ENCODE data around the gene PARD3B. TPM values are rescaled to one million over a fixed set of nuclear protein-coding genes. Genes with fewer than 3 reads are reported as not detected.

PARD3B gene
- total RNA-seq, 1 donor from 2014 or later = 10.3 TPM

DNA sequence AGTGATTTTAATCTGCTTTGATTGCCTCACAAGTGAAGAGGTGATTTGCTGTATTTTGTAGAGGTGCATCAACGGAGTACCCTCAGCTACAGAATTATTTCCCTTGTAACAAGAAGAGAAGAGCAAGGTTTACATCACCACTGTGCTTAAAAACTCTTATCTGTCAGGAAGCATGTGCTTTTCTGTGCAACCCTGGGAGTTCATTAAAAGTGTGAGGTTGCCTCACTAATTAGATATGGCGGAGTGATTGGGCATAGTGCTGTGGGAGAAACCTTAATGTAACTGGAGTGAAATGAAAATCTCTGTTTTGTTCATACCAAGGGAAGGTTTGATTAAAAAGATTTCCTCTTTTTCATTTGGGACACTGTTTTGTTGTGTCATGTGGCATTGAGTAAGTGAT, 544.7 kb downstream of the PARD3B start:
- no peak for DNase-seq (ENCODE audit: extremely low read depth, low read depth, low spot score)

DNA sequence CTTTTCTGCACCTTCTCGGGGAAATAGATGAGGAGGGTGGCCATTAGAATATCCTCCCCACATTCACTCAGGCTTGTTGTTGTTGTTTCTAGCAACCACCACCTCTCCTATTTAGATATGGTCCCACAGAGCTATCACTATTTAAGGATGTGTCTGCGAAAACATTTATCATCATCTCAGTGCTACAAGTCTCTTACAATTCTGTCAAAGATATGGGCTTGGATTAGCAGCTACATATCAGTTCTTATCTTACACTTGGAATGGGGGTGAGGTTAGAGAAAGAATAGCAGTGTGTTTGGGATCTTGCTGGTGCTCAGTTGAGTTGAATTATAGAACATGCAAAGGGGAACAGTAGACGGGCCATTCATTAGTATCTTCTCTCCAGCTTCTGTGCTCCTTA, 546.1 kb downstream of the PARD3B start:
- no peak for DNase-seq (ENCODE audit: extremely low read depth, low read depth, low spot score)

DNA sequence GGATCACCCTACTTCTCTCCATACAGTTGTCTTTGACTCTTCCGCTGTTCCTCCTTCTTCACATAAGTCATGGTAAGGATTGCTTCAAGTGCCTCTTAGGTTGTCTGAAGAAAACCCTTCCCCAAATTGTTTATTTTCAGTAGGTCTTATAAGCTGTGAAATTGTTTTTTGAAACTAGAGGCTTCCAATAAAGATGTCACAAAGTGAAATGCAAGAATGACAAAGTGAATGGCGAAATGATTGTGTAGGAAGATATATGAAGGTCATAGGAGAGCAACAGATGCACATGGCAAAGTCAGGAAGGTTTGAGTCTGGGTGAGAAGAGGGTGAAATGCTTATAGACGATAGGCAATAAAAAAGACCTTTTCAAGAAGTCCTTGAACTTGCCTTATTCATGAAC, 548.8 kb downstream of the PARD3B start:
- no peak for DNase-seq (ENCODE audit: extremely low read depth, low read depth, low spot score)

DNA sequence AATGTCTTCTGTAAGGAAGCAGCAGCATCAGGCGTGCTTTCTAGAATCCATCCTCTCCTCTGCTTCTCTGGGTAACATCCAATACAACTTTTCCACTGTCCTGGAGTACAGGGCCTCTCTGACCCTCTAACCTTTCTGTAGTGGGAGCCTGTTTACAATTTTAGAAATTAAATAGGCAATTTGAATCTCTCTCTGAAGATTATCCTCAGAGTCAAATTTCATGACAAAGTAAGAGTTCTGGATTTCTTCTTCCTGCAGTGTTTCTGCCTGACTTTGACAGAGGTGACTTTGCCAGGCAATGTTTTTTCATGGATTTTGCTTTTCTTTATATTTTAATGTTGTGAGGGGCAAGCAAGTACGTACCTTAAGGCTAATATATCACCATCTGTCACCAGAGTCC, 558.4 kb downstream of the PARD3B start:
- DNase-seq (ENCODE audit: extremely low read depth, low read depth, low spot score) = no peak

DNA sequence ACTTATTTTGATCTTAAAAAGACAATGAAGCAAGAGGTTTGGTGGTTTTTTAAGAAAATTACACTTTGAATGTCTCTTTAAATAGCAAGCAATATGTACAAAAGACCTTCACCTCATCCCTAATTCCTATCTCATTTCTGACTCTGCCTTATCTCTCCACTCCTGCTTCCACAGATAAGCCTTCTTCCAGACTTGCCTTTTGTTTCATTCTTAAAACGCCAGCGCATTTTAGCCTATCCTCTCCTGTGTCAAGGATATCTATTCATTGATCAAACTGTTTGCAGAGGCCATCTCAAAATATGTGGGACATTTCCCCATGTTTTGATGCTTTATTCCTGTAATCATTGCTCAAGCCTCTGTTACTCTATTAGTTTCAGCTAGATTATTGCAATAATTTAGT, 562.5 kb downstream of the PARD3B start:
- no peak for DNase-seq (ENCODE audit: extremely low read depth, low read depth, low spot score)

DNA sequence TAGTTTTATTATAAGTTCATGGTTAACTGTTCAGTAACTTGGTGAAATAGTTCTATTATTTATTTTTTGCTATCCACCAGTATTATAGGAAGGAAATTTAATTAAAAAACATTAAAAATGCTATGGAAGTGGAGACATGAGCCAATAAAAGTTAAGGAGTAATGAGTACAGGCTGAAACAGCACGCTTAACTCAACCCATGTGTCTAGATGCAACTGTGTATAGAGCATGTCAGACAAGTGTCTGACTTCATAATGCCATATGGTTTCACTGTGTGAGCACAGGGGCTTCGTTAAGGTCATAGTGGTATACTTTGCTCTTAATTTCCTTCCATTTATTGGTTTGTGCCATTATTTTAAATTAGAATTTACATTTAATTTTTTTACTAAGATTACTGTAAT, 570.2 kb downstream of the PARD3B start:
- no peak for DNase-seq (ENCODE audit: extremely low read depth, low read depth, low spot score)

DNA sequence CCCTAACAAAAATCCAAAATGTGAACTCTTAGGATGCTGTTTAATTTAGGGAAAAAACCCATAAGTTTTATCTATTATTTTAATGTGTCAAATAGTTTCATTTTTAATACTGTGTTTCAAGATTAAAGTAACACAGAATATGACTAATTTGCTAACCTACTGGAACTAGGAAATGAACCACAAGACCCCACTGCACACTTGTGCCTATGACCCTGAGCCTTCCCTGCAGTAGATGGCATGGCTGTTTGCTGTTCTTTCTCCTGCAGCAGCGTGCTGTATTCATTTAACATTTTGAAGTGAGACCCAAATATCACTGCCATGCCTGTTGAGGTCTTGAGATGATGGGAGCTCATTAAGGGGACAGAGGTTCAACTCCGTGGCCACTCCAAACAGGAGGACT, 571.9 kb downstream of the PARD3B start:
- no peak for DNase-seq (ENCODE audit: extremely low read depth, low read depth, low spot score)

DNA sequence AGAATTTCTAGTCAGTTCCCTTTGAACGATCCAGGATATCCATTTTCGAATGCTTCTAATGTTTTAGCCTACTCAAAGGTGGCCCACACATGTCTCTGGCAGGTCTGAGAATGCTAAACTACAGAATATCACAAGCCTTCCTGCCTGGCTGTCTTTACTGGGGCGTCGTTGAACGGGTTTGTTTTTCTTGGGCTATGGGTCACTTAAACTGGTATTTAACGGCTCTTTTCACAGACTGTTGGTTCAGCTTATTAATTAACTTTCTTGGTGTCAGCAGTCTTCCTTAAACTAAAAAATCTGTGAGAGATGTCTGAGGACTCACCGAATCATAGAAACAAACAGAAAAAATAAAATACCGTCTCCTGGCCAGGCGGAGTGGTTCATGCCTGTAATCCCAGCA, 573.9 kb downstream of the PARD3B start:
- DNase-seq (ENCODE audit: extremely low read depth, low read depth, low spot score) = no peak

DNA sequence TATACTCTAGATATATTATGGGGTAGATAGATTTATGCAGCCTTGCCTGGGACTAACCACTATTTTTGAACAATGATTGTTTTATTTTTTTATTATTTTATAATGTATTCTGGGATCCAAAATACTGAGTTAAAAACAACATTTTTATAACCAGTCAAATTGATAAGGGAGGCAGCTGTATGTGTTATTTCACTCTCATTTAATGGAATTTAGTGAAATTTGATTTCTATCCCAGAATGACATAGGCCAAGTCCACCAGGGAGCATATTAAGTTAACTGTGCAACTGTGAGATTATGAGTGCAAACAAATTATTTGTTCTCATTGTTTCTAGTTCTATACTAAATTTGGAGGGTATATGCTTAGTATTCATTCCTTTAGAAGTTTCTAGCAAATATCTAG, 583.5 kb downstream of the PARD3B start:
- DNase-seq (ENCODE audit: extremely low read depth, low read depth, low spot score) = no peak

DNA sequence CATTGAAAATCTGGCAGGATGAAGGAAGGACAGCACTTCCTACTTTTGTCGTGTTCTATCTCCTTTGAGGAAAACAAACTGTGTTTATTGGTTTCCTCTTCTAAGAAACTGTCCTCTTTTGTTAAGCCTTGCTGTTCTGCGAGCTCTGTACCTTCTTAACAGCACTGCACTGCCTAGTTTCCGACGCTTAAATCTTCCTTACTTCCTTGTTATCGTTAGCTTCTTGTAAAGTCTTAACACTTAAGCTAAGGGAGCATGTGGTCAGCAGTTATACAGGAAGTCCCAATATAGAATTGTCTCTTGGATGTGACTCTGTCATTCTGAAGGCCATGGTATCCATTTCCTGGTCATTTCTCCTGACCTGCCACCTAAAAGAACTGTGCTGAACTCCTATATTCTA, 584.3 kb downstream of the PARD3B start:
- no peak for DNase-seq (ENCODE audit: extremely low read depth, low read depth, low spot score)

DNA sequence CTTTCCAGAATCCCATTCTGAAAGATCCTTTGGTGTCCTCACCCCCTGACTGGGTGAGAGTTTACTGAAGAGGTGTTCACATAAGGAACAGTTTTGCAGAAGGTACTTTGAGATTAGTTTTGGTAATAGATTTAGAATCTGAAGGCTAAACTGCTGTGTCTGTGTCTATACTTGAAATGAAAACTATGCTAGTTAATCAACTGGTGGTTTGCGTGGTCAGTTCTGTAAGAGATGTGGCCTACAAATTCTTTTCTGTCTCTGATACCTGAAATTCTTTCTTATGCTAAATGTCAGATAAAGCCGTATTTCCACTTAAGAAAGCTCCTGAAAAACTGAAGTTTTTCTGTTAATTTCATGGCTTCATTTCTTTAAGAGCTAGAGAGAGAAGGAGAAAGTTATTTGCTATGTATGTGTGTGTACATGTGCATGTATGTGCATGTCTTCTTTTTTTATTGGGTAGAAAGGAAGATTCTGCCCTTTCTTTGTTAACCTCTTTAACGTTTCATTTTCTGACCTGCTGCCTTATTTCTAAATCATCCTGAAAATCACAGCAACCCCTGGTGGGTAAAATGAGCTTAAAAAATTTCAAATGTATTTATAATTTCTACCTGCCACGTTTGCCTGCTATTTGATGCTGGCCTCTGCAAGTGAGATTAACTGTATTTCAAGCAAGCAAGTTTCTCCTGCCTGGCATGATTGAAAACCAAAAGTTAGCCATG, 585.0 kb downstream of the PARD3B start:
- DNase-seq (ENCODE audit: extremely low read depth, low read depth, low spot score) = no peak

DNA sequence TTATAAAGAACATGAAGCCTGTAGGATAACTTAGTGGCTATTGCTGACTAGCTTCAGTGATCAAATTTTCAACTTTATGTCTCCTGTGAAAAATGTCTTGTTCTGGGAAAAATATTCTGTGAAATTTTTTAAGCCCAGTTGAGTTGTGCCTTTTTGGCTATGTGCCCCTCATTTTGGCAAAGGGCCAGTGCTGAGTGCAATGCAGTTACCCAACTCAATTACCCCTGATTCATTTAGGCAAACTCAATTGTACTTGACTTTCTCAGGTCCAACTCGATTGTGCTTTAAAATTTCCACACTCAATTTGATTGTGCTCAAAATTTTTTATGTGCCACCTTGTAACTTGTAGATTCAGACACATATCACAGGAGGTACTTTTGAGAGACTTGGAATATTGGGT, 588.3 kb downstream of the PARD3B start:
- DNase-seq (ENCODE audit: extremely low read depth, low read depth, low spot score) = no peak

DNA sequence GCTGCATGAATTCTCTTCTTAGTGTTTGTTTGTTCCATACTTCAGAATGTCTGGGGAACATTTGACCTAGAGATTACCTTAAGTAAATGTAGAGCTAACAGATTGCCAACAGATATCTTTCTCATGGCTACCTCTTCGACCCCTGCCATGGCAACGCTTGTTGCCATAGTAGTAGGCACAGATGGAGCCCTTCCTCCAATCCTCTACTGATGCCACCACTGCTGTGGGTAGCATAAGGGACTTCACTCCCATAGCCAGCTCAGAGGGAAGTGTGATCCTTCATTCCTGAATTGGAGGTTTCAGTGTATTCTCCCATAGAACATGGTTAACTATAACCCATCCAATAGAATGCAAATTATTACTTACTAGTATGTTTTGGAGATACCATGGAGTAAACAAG, 593.5 kb downstream of the PARD3B start:
- DNase-seq (ENCODE audit: extremely low read depth, low read depth, low spot score) = no peak

DNA sequence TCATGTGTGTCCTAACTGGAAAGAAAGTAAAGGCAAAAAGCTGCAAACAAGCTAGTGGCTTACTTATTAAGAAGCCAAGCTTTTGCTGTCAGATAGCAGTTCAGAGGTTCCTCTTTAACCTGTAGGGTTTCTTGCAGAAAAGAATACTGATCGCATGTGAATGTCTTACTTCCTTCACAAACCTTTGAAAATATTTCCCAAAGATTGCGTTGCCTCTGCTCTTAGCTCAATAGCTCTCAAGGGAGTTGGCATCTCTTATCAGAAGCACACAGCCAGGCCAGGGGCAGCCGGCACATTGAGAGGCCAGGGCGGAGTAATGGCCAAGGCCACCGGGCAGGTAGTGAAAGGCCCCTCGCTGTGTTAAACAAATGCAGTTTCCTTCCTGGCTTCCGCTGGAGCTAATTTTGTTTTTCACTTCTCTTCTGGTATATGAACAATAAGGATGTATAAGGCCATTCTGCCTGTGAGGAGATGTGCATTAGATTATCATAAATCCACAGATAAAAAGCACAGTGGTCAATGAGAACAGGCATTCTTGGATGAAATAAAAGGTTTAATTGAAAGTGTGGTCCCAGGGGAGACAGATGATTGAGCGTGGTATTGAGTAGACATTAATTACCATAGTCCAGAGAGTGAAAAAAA, 594.7 kb downstream of the PARD3B start:
- peak; percentile 44 for DNase-seq (ENCODE audit: extremely low read depth, low read depth, low spot score)

DNA sequence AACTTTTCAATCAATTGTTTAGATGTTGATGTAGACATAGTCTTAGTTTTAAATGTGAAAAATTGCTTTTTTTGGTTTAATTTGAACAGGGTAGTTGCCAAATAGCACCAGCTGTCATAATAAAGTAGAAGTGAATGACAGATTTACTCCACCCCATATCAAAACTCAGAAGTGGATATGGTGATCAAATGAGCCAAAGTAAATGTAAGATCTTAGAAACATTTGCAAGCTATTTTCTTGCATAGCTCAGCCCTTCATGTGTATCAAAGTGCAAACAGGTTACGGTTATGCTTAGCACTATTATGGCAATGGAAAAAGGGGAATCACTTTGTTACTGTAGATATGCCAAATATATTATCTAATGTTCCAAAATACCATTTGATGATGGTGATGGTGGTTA, 596.1 kb downstream of the PARD3B start:
- no peak for DNase-seq (ENCODE audit: extremely low read depth, low read depth, low spot score)

DNA sequence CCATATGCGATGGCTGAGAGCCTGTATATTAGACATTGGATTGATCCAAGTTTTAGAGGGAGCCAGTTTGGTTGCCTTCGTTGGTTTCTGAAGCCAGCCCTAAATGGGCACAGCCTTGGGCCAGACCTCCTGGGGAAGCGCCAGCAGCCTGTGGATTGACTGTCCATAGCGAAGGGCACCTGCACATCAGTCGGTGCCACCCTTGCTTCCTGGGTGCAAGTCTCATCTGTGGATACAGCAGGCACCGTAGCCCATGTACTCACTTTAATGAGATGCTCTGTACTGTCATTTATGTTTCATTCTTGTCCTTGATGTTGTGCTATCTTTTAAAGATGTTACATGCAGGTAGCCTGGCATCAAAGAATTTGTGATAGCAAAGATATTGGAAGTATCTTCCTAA, 600.6 kb downstream of the PARD3B start:
- DNase-seq (ENCODE audit: extremely low read depth, low read depth, low spot score) = no peak

DNA sequence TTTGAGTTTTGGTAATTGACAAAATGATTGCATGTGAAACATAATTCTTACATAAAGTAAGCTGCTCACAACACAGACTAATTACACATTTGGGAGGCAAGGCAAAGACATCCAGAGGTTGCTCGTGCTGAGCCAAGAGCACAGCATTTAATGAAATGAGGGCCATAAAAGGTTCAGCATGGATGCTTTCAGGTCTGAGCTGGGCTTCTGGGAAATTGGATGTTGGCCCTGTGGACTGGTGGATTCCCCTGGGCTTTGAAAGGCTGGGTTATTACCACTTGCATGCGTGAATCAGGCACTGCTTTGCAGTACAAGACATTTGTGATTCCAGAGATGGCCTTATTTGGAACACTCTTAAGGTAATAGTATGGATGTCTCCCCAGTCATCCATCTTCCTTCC, 603.5 kb downstream of the PARD3B start:
- DNase-seq (ENCODE audit: extremely low read depth, low read depth, low spot score) = no peak

DNA sequence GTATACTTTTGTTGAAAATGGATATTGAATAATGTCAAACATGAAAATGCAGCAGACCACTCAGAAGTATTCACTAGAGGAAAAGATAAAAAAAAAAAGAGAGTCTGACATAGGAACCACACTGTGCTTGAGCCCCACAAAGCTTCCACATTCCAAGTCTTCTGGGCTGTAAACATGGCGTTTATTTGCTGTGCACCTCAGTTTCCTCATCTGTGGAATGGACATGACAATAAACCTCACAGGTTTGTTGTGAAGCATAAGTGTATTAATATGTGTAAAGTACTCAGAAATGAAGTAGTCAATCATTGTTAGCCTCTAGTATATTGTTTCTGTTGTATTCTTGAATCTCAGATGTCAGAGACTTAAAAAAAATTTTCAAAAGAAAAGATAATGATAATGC, 611.2 kb downstream of the PARD3B start:
- no peak for DNase-seq (ENCODE audit: extremely low read depth, low read depth, low spot score)

DNA sequence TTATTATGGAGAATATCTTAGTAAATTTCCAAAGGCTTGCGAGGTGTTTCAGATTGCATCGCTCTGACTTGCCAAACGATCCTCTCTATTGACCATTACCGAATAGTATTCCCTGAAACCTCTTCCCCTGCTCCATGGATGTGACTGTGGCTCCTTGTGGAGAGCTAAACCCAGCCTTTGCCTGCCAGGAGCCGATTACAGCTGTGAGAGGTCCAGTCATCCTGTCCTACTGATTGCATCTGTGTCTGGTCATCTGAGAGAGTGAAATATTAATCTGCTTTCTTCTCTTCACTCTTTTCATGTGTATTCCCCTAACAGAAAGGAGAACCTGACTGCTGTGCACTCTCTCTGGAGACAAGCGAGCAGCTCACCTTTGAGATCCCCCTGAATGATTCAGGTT, 613.1 kb downstream of the PARD3B start:
- DNase-seq (ENCODE audit: extremely low read depth, low read depth, low spot score) = no peak

DNA sequence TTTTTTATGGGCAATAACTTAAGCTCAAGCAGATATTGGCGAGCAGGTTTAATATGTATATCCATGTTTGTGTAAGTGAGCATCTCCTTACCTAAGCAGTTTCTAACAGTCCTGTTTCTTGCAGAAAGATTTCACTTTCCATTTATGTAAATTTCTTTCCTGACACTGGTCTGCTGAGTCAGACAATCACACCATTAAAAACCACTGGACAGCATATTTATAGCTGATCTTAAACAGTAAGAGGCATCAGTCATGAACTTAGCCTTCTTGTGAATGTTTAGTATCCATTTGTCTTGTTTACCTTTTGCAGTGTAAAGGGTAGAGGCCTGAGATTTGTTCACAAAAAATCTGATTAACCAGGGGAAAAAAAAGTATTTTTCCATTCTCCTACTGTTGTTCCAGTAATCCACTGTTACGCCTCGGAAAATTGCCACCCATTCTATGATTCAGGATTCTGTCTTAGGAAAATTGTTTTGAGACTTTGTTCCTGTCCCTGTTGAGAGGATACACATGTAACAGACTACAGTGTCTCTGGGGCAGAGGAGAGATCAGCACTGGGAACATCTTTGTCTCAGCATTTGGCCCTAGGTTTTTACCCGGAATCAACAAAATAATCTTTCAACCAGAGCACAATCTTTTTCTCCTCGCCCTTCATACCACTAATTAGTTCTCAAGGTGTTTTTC, 616.0 kb downstream of the PARD3B start:
- DNase-seq (ENCODE audit: extremely low read depth, low read depth, low spot score) = no peak

DNA sequence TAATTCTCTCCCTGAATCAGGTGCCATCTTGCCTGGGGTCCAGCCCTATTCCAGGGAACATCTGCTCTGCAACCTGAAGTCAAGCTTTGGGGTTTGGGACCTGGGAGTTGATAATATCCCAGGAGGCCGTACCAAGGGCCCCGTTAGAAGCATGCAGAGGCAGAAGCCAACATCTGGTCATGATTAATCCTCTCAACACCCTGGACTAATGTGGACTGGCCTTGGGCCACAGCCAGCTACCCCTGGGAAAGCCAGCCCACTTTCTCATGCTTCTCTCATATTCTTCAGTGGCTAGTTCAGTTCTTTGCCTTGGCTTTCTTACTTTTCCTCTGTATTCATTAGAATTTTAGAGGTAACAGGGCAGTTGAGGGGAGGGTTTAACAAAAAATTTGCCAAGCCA, 621.5 kb downstream of the PARD3B start:
- DNase-seq (ENCODE audit: extremely low read depth, low read depth, low spot score) = no peak

DNA sequence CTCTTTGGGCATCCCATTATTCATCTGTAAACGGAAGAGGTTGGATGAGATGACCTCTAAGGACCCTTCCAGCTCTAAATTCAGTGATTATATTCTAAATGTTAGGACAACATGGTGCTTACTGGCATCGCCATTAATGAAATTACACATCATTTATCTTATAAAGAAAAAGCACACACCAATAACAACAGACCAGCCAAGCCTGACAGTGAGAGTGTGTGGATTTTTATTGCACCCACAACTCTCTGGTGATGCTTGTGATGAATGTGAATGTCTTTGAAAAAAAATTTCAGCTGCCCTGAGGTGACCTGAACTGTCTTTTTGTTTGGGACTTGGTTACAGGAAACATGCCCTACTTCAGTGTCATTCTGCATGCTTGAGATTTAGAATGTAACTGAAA, 623.7 kb downstream of the PARD3B start:
- no peak for DNase-seq (ENCODE audit: extremely low read depth, low read depth, low spot score)

All from glomerular endothelial cell (primary cell).